HG02885 (cell line): Measurements from ENCODE around the gene HSPA6.
A peak's percentile ranks its signal among the peaks of the same experiment; 100 is the strongest.
"Not testable (repeated sequence)": the region's sequence is repeated elsewhere in the genome, so short reads cannot be mapped to it uniquely, and the experiment has no call there.

ENCODE experiments used
- ATAC-seq: cut with Tn5 transposase; IDR thresholded peaks from one replicate; pipeline ENCODE4 v1.9.1; 2021; ENCODE audit warnings: mild to moderate bottlenecking; ENCODE audit not compliant: unreplicated experiment, poor library complexity

Gene HSPA6

DNA sequence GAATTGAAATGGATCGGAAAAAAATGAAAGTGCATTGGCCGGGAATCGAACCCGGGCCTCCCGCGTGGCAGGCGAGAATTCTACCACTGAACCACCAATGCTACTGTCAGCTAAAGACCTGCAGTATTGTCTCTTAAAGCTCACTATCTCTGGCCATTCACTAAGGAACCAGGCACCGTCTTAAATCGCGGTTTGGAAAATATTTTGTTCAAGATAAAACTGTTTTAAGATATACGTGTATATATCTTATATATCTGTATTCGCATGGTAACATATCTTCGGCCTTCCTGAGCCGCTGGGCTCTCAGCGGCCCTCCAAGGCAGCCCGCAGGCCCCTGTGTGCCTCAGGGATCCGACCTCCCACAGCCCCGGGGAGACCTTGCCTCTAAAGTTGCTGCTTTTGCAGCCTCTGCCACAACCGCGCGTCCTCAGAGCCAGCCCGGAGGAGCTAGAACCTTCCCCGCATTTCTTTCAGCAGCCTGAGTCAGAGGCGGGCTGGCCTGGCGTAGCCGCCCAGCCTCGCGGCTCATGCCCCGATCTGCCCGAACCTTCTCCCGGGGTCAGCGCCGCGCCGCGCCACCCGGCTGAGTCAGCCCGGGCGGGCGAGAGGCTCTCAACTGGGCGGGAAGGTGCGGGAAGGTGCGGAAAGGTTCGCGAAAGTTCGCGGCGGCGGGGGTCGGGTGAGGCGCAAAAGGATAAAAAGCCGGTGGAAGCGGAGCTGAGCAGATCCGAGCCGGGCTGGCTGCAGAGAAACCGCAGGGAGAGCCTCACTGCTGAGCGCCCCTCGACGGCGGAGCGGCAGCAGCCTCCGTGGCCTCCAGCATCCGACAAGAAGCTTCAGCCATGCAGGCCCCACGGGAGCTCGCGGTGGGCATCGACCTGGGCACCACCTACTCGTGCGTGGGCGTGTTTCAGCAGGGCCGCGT is at the start of gene HSPA6:
HSPA6 (plus strand) TSS at position 724 of the 925 bp plus-strand sequence; CDS start at position 843, 119 bp downstream.
- peak; percentile 65 for ATAC-seq

DNA sequence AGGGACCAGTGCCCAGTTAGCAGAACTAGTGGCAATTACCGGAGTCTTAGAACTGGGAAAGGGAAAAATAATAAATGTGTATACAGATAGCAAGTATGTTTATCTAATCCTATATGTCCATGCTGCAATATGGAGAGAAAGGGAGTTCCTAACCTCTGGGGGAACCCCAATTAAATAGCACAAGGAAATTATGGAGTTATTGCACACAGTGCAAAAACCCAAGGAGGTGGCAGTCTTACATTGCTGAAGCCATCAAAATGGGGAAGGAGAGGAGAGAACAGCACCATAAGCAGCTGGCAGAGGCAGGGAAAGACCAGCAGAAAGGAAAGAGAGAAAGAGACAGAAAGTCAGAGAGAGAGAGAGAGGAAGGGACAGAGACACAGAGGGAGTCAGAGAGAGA is 46.6 kb upstream of the HSPA6 start:
- ATAC-seq: not testable (repeated sequence)

DNA sequence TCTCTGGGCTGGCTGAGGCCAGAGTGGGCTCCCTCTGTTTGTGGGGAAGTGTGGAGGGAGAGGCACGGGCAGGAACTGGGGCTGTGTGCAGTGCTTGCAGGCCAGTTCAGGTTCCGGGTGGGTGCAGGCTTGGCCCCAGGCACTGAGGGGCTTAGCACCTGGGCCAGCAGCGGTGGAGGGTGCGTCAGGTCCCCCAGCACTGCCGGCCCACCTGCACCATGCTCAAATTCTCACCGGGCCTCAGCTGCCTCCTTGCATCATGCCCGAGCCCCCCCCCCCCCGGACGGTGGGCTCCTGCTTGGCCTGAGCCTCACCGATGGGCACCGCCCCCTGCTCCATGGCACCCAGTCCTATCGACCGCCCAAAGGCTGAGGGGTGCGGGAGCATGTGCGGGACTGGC is 45.4 kb upstream of the HSPA6 start:
- no peak for ATAC-seq

DNA sequence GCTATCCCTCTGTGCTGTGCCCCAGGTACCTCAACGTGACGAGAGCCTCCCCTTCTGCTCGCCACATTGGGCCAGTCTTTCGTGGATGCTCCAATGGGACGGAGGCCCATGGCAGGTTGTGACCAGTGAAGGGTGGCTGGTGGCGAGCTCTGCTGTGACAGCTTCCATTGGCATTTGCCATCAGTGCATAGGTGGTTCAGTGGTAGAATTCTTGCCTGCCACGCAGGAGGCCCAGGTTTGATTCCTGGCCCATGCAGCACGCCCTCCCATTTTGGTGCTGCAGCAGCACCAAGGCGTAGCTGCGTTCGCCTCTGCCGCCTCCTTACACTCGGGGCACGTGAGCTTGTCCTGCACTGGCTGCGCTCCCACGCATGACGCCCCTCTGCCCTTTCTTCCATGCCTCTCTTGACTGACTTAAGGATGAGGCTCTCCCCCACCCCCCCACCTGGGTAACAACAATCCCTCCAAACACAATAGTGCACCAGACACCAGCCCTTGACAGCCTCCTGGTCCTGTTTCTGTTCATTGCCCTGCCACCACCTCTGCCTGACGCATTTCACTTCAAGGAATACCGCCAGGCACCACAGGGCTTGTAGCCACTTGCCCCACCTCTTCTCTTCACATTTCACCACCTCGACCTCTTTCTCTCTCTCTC is 43.8 kb upstream of the HSPA6 start:
- ATAC-seq: no peak

DNA sequence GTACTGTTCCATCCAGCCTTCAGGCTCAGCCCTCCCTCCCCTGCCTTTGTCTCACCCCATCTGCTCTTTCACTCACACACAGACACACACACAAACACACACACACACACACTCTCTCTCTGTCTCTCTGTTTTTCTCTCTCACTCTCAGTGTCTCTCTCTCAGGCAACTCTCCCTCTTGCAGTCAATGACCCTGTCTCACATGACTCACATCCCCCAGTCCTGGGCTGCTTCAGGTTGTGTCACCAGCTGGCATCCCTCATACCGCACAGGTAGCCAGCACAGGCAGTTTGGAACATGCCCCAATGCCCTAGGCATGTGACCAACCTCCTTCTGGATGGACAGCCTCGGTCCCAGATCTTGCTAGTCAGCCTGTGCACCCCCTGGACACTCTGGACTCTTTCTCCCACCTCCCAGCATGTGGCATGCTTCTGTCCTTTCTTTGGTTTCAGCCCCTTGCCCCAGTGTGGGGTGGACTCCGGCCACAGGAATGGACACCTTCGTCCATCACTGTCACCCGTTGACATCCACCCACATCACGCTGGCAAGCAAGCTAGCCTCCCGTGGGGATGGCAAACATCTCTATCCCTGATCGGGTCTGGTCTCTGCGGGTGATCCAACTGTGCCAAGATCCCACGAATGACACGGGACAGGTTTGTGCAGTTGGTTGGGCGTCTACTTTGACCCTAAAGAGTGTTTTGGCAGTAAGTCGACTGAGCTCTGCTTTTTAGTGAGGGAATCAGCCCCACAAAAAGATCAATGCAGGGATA is 42.5 kb upstream of the HSPA6 start:
- ATAC-seq: no peak

DNA sequence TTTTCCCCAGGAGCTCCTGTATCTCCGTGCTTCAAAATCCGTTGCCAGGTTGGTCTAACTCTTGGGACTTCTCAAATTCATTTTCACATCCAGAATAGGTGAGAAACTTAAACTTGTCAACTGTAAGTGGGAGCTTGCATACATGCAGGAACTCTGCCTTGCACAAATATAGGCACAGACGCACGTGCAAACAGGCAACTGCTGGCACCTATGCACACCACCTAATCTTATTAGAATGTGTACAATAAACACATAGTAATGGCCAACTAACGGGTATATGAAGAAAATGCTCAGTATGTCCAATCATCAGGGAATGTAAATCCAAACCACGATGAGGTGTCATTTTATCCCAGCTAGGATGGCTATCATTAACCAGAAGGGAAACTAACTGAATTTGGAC is 41.7 kb upstream of the HSPA6 start:
- ATAC-seq: no peak

DNA sequence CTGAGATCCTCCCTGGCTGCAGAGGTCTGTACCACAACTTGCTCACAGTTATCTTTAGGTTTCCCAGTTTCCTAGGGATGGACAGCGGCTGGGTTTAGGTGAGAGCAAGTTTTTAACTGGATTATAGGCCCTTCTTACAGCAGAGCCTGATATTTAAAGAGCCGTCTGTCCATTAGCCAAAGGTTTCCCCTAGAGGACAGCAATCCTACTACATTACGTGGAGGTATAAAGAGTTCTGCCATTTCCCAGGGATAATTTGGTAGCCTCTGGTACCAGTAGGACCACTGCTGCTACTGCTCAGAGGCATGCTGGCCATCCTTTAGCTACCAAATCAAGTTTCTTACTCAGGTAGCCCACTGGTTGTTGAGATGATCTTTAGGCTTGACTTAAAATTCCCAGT is 41.0 kb upstream of the HSPA6 start:
- no peak for ATAC-seq

DNA sequence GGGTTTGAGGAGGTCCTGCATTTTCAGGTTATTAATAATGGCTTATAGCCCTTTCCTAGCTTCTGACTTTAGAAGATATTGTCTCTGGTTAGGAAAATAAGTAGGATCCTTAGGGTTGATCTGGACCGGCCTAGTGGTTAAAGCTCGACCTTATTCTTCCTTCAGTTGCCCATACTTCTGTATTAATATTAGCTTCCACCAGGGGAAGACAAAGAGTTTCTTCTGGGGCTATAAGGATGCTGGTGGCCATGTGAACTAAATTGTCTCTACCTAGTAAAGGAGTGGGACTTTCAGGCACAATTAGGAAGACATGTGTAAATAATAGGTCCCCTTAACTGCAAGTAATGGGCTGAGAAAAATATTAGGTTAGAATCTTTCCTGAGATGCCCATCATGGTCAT is 39.7 kb upstream of the HSPA6 start:
- ATAC-seq: no peak

DNA sequence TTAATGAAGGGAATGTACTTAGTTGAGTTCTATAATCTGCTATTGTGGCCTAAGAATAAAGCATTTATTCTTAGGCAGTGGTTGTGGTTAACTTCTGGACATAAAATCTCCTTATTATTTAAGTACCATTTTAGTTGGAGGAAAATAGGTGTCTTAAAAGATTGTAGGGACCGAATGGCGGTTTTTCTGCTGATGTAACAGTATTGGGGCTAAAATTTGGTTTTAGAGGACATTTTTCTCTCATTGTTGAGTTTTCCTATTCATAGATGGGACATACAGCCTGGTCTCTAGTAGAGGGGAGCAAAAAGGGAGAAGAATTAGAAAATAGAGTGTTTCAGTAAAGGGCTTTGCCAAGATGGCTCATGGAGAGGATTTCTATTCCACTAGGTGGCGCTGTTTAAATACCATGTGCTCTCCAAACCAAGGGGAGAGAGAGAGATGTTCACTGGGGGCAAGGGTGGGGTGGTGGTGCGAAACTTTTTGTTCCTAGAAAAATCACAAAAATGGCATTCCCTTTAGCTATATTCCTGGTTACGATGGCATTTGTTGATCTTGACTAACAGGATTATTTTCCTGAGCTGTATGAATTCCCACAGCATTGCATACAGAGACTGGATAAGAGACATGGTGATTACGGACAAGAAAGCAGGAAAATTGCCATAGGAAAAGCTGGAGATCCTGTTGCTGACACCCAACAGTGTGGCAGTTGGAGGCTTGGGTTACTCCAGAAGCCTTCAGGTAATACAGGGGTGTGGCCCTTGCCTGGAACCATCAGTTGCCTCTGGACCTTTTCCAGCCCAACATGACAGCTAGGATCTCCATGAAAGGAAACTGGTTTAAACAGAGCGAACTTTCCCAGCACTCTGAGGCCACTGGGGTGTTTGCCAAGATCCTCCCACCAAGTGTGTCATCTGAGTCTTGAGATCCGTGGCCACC is 37.3 kb upstream of the HSPA6 start:
- no peak for ATAC-seq

DNA sequence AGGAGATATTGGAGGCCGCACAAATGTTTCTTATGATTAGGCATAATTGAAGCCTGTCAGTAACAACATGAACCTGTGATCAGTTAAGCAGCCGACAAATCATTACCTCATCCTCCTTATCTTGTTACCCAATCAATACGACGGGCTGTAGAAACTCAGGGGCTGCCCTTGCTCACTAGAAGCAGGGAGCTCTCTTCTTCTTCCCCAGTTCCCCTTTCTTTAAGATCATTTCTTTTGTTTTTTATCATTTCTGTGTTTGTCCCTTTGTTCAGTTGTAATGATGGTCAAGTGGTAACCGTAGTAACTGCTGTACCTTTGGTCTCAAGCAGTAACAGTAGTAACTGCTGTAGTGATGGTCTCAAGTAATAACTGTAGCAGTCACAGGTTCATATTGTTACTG is 32.9 kb upstream of the HSPA6 start:
- no peak for ATAC-seq

DNA sequence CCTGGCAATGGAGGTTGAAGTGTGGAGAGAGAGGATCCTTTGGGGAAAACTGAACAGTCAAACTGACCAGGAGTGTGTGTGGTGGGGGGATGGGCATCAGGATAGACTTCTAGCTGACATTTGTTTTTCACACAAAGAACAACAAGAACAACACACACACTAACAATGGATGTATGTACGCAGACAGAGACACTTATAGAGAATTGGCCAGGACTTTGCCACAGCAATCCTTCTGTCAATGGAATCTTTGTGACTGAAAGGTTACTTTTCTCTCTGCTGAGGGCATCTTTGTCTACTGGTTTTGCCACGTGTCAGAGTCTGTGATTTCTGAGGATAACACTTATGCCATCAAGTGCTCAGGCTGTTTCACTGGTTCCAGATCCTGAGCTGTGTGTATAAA is 31.5 kb upstream of the HSPA6 start:
- no peak for ATAC-seq

DNA sequence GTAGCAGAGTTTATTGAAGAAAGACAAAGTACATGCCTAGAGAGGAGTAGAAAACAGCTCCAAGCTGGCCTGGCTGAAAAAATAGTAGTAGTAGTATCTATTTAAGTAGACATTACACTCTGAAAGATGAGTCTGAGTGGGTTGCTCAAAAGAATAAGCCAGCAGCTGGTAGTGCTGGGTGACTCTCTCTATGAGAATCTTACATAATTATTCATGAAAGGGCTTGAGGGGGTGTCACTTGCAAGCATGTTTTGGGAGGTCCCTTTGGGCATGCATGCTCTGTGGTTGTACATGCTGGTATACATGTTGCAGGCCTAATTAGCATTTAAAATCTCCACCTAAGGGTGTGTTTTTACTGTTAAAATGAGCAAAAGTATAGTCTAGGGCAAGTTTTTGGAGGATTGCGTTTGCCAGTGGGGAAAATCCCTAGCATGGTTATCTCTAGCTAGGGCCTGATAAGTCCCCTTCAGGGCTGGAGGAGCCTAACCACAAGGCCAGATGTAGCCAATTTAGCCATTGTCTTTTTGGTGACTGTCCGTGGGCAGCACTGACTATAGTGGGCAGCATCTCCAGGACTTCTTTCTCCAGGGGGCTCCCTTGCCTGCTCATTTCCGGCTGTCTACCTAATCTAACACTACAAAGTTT is 30.1 kb upstream of the HSPA6 start:
- ATAC-seq: peak; percentile 46

DNA sequence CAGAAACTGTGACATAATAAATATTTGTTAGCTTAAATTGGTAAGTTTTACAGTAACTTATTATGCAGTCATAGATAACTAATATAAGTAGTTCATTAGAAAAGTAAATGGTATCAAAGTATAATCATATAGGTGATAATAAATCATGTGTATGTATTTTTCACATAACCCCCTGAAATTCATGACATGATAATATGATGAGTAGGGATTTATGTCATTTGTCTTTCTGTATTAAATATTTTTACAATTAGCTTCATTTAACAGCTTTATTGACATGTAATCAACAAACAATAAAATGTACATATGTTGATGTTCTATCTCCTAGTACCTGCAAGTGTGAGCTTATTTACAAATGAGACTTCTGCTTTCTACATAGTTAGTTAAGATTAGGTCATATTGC is 28.9 kb upstream of the HSPA6 start:
- ATAC-seq: no peak

DNA sequence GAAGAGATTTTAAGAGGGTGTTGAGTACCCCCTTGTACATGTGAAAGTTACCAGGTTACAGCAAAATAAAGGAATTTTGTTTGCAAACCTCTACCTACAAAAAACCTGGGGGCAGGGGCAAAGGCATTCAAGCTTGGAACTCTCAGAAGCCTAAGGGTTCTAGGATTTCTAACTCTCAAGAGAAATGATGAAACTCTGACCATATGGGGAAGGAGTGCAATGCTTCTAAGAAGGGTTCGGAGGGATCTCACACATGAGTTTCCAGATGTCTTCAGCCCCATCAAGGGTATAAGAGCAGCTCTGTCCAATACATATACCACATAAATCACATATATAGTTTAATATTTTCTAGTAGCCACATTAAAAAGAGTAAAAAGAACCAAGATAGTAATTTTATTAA is 26.4 kb upstream of the HSPA6 start:
- ATAC-seq: no peak

DNA sequence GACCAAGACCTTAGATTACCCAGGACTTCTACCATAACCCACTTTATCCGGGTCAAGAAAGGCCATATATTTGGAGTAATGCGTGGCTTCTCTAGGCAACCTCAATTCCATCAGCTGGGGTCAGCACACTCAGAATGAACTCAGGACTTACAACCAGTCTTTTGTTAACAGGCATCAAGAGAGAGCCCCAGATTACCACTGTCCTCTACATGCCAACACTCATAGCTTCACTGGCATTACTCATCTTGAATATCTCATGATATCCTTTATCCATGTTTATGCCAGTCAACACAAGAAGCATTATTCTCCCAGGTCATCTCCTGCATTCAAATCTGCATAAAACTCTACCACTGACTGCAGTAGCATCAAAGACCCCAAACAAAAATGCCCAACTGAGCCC is 25.7 kb upstream of the HSPA6 start:
- no peak for ATAC-seq

DNA sequence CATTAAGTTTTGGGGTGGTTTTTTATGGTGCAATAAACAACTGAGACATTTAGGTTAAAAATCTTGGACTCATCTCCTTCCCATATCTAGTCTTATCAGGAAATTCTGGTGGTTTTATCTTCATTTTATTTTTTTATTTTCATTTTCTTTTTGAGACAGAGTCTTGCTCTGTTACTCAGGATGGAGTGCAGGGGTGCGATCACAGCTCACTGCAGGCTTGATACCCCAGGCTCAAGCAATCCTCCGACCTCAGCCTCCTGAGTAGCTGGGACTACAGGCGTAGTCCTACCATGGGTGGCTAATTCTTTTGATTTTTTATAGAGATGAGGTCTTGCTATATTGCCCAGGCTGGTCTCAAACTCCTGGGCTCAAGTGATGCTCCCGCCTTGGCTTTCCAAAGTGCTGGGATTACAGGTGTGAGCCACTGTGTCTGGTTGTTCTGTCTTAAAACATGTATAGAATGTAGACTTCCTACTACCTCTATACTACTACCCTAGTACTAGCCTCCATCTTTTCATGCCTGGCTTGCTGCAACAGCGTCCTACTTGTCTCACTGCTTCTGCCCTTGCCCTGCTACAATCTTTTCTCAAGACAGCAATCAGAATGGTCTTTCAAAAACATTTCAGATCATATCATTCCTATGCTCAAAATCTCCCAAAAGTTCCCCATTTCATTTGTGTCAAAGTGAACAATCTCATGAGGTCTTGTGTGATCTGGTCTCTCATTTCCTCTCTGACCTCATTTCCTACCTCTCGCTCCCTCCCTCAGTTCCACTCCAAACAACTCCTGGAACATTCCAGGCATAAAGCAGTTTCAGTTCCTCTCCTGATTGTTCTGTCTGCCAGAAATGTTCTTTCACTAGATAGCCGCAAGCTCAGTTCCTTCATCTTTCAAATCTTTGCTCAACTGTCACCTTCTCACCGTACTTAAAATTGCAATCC is 25.0 kb upstream of the HSPA6 start:
- ATAC-seq: no peak

DNA sequence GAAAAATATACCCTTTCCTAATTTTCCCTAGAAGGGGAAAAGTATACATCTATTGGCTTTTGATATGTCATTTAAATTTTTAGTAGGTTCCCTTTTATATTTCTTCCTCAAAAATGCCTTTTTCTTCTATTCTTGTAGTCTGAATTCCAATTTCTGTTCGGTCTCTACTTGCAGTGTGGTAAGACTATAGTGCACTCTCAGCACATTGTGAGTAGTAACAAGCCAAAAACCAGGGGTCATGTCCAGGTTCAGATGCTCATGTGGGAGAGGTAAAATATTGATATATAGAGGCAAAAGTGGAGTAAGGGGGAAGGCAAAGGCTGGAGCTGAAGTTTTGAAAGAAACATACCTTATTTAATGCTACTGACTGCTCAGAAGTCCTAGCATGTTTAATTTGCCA is 23.1 kb upstream of the HSPA6 start:
- ATAC-seq: no peak

DNA sequence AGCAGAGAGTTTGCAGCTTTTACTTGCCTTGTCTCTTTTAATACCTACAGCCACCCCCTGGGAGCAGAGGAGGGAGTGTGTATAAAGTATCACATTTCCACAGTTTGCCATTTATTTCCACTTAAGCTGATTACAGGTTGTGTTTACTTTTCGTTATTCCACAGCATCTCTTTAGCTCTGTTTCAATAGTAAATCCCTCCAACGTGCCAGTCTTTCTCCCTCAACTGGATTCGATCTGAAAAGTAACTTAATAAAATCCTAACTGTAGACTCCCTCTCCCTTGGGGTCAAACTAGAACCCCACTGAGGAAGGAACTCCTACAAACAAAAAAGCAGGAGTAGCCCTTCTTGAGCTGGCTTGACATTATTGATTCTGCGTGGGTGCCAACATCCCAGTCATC is 22.2 kb upstream of the HSPA6 start:
- no peak for ATAC-seq
